Measurements from ENCODE around the gene PTPN22. TPM values are rescaled to one million over a fixed set of nuclear protein-coding genes. Genes with fewer than 3 reads are reported as not detected.
A peak's percentile ranks its signal among the peaks of the same experiment; 100 is the strongest.

Gene PTPN22
- total RNA-seq, 4 donors from 2014 or later = 4.0 to 28.1 (median 11.2) TPM

GRCh38 chr1:113895098-113895497 is 23.6 kb upstream of the PTPN22 start:
- Histone ChIP-seq H3K27me3 (no peaks in the 10 kb centered on the region), H3K27ac (no peak overlapping the region), H3K36me3 (peaks cover 0 to 33% (median 7%) of the 10 kb centered on the region in 4 donors), H3K4me1 (peaks cover 0 to 13% (median 0%) of the 10 kb centered on the region in 4 donors), H3K9me3 (no peaks in the 10 kb centered on the region), H3K4me3 (no peak overlapping the region)
- no peak for TF ChIP-seq POLR2AphosphoS5 (IDR thresholded peaks at IDR 0.05)
- no peak for TF ChIP-seq CTCF (IDR thresholded peaks at IDR 0.05)
- TF ChIP-seq POLR2A (IDR thresholded peaks at IDR 0.05) = no peak
- TF ChIP-seq EP300 (IDR thresholded peaks at IDR 0.05; ENCODE audit: low read depth) = no peak
- DNase-seq = no peak
- WGBS, 2 donors (ENCODE audit: low coverage in 1 of 2) = 84 to 93% methylated on average over 6 of the region's 6 CpGs
- in situ Hi-C loops (cut with MboI; ENCODE audit: low pct_ligation_motif_present in 1 of 4, low pct_unique_long_range_greater_than_20kb in 1 of 4, low sequenced_read_pairs in 3 of 4) (no loop called here), intact Hi-C loops (cut with DNase I; ENCODE audit: low total_unique reads) (no loop called here)

GRCh38 chr1:113893267-113893666 is 21.8 kb upstream of the PTPN22 start:
- H3K27me3 ChIP-seq = no peaks in the 10 kb centered on the region
- peaks cover 0 to 16% (median 7%) of the 10 kb centered on the region in 4 donors for H3K36me3 ChIP-seq
- intact Hi-C loops (cut with DNase I; ENCODE audit: low total_unique reads) (no loop called here), in situ Hi-C loops (cut with MboI; ENCODE audit: low pct_ligation_motif_present in 1 of 4, low pct_unique_long_range_greater_than_20kb in 1 of 4, low sequenced_read_pairs in 3 of 4) (no loop called here)
- 80 to 88% methylated on average over 3 of the region's 3 CpGs for WGBS, 2 donors (ENCODE audit: low coverage in 1 of 2)
- TF ChIP-seq EP300 (IDR thresholded peaks at IDR 0.05; ENCODE audit: low read depth) (no peak), POLR2AphosphoS5 (IDR thresholded peaks at IDR 0.05) (no peak), CTCF (IDR thresholded peaks at IDR 0.05) (no peak), POLR2A (IDR thresholded peaks at IDR 0.05) (no peak)
- no peak overlapping the region for H3K27ac ChIP-seq
- H3K4me1 ChIP-seq = peaks cover 0 to 12% (median 2%) of the 10 kb centered on the region in 4 donors
- no peaks in the 10 kb centered on the region for H3K9me3 ChIP-seq
- DNase-seq = no peak
- H3K4me3 ChIP-seq = no peak overlapping the region

GRCh38 chr1:113891631-113892220 is 20.2 kb upstream of the PTPN22 start:
- no peak for TF ChIP-seq POLR2AphosphoS5 (IDR thresholded peaks at IDR 0.05)
- no peak for TF ChIP-seq EP300 (IDR thresholded peaks at IDR 0.05; ENCODE audit: low read depth)
- H3K36me3 ChIP-seq = peaks cover 0 to 8% (median 3%) of the 10 kb centered on the region in 4 donors
- peaks cover 0 to 20% (median 7%) of the 10 kb centered on the region in 4 donors for H3K4me1 ChIP-seq
- H3K9me3 ChIP-seq = no peaks in the 10 kb centered on the region
- H3K27me3 ChIP-seq = no peaks in the 10 kb centered on the region
- in situ Hi-C loops (cut with MboI; ENCODE audit: low pct_ligation_motif_present in 1 of 4, low pct_unique_long_range_greater_than_20kb in 1 of 4, low sequenced_read_pairs in 3 of 4) (no loop called here), intact Hi-C loops (cut with DNase I; ENCODE audit: low total_unique reads) (no loop called here)
- H3K27ac ChIP-seq = no peak overlapping the region
- DNase-seq = peak; percentile 36
- no peak overlapping the region for H3K4me3 ChIP-seq
- WGBS, 2 donors (ENCODE audit: low coverage in 1 of 2) = 71 to 100% methylated on average over 3 to 11 of the region's 11 CpGs

- Histone ChIP-seq H3K4me1 (peaks cover 0 to 22% (median 8%) of the 10 kb centered on the region in 4 donors), H3K4me3 (no peak overlapping the region), H3K36me3 (no peaks in the 10 kb centered on the region), H3K9me3 (no peaks in the 10 kb centered on the region), H3K27ac (no peak overlapping the region), H3K27me3 (no peaks in the 10 kb centered on the region)
- intact Hi-C loops (cut with DNase I; ENCODE audit: low total_unique reads) (no loop called here), in situ Hi-C loops (cut with MboI; ENCODE audit: low pct_ligation_motif_present in 1 of 4, low pct_unique_long_range_greater_than_20kb in 1 of 4, low sequenced_read_pairs in 3 of 4) (no loop called here)
- 63 to 67% methylated on average over 2 of the region's 2 CpGs for WGBS, 2 donors (ENCODE audit: low coverage in 1 of 2)
- DNase-seq = no peak
- TF ChIP-seq POLR2A (IDR thresholded peaks at IDR 0.05) (no peak), POLR2AphosphoS5 (IDR thresholded peaks at IDR 0.05) (no peak), CTCF (IDR thresholded peaks at IDR 0.05) (no peak), EP300 (IDR thresholded peaks at IDR 0.05; ENCODE audit: low read depth) (no peak)
Measured at GRCh38 chr1:113890816-113891215, 19.3 kb upstream of the PTPN22 start.
